SK-N-SH treated with all-trans-retinoic acid at 6 μM for 48 hours (cell line): Measurements from ENCODE around the gene CSH1.

Experiments used
- ATAC-seq: fragments of 200-7000 bp; cut with Tn5 transposase; 3 replicates; pipeline ENCODE4 v1.9.1; 2020; ENCODE audit warnings: mild to moderate bottlenecking, moderate library complexity
- CSDC2 ChIP-seq: fragments of 250-450 bp; sonication (Bioruptor Pico); IDR thresholded peaks from 2 replicates; pipeline ENCODE4 v1.5.0; 2020; ENCODE audit warnings: mild to moderate bottlenecking, moderate library complexity
- SNAI2 ChIP-seq: fragments of 250-450 bp; sonication (Bioruptor Pico); IDR thresholded peaks from 2 replicates; pipeline ENCODE4 v1.5.0; 2020; ENCODE audit warnings: mild to moderate bottlenecking, moderate library complexity
- ZC3H10 ChIP-seq: fragments of 250-450 bp; sonication (Bioruptor Pico); IDR thresholded peaks from 2 replicates; pipeline ENCODE4 v1.5.1; 2021; ENCODE audit warnings: mild to moderate bottlenecking, moderate library complexity
- ZNF565 ChIP-seq: fragments of 450-650 bp; formaldehyde crosslinking; conservative IDR thresholded peaks from 2 replicates; pipeline ENCODE4 v1.5.0; 2020; ENCODE audit warnings: low read depth, mild to moderate bottlenecking, moderate library complexity
- TF ChIP-seq, protein P1 (sequence below): fragments of 250-450 bp; sonication (Bioruptor Pico); IDR thresholded peaks from 2 replicates; pipeline ENCODE4 v1.8.0; 2021; ENCODE audit warnings: low read depth, mild to moderate bottlenecking, moderate library complexity, borderline replicate concordance

Gene CSH1

GRCh38 chr17:63845509-63845908 lies 50.9 kb downstream of the CSH1 start:
- TF ChIP-seq CSDC2 (CRISPR knock-in tag) (no peak), ZC3H10 (no peak), ZNF565 (CRISPR knock-in tag) (no peak), SNAI2 (CRISPR knock-in tag) (no peak)
- TF ChIP-seq, protein P1, sequence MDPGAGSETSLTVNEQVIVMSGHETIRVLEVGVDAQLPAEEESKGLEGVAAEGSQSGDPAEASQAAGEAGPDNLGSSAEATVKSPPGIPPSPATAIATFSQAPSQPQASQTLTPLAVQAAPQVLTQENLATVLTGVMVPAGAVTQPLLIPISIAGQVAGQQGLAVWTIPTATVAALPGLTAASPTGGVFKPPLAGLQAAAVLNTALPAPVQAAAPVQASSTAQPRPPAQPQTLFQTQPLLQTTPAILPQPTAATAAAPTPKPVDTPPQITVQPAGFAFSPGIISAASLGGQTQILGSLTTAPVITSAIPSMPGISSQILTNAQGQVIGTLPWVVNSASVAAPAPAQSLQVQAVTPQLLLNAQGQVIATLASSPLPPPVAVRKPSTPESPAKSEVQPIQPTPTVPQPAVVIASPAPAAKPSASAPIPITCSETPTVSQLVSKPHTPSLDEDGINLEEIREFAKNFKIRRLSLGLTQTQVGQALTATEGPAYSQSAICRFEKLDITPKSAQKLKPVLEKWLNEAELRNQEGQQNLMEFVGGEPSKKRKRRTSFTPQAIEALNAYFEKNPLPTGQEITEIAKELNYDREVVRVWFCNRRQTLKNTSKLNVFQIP (CRISPR knock-in tag) = no peak
- no peak for ATAC-seq
